ENCODE measurements around the gene CD52.
"Not testable (repeated sequence)": the region's sequence is repeated elsewhere in the genome, so short reads cannot be mapped to it uniquely, and the experiment has no call there.

CD52 gene

GRCh38 chr1:26322042-26322331 is 4.2 kb downstream of the CD52 start:
- no peak for DNase-seq
- H3K36me3 ChIP-seq (replicated peaks): no peaks in the 10 kb centered on the region
- H3K27ac ChIP-seq: no peak overlapping the region
- H3K27me3 ChIP-seq (replicated peaks): no peaks in the 10 kb centered on the region
- no peak for TF ChIP-seq CTCF (IDR thresholded peaks at IDR 0.05; ENCODE audit: low read depth, low read length, missing control alignments)
- H3K4me3 ChIP-seq (ENCODE audit: low read depth, low read length): no peak overlapping the region
- in situ Hi-C loops (cut with HindIII; ENCODE audit: low pct_ligation_motif_present, low sequenced_read_pairs): no loop called here

- H3K36me3 ChIP-seq (replicated peaks): no peaks in the 10 kb centered on the region
- in situ Hi-C loops (cut with HindIII; ENCODE audit: low pct_ligation_motif_present, low sequenced_read_pairs): no loop called here
- no peak overlapping the region for H3K27ac ChIP-seq
- no peak for DNase-seq
- H3K4me3 ChIP-seq (ENCODE audit: low read depth, low read length): no peak overlapping the region
- TF ChIP-seq CTCF (IDR thresholded peaks at IDR 0.05; ENCODE audit: low read depth, low read length, missing control alignments): no peak
- no peaks in the 10 kb centered on the region for H3K27me3 ChIP-seq (replicated peaks)
Measured at GRCh38 chr1:26323382-26323781, 5.6 kb downstream of the CD52 start.

- Histone ChIP-seq H3K4me3 (ENCODE audit: low read depth, low read length) (no peak overlapping the region), H3K36me3 (replicated peaks) (no peaks in the 10 kb centered on the region), H3K27ac (no peak overlapping the region), H3K27me3 (replicated peaks) (no peaks in the 10 kb centered on the region)
- TF ChIP-seq CTCF (IDR thresholded peaks at IDR 0.05; ENCODE audit: low read depth, low read length, missing control alignments): no peak
- in situ Hi-C loops (cut with HindIII; ENCODE audit: low pct_ligation_motif_present, low sequenced_read_pairs): no loop called here
- DNase-seq: no peak
Measured at GRCh38 chr1:26324550-26324949, 6.8 kb downstream of the CD52 start.

GRCh38 chr1:26327956-26328362 is 10.2 kb downstream of the CD52 start:
- no peak for TF ChIP-seq CTCF (IDR thresholded peaks at IDR 0.05; ENCODE audit: low read depth, low read length, missing control alignments)
- in situ Hi-C loops (cut with HindIII; ENCODE audit: low pct_ligation_motif_present, low sequenced_read_pairs): no loop called here
- H3K4me3 ChIP-seq (ENCODE audit: low read depth, low read length): no peak overlapping the region
- no peaks in the 10 kb centered on the region for H3K36me3 ChIP-seq (replicated peaks)
- DNase-seq: no peak
- no peaks in the 10 kb centered on the region for H3K27me3 ChIP-seq (replicated peaks)
- H3K27ac ChIP-seq: no peak overlapping the region

GRCh38 chr1:26328597-26328996 is 10.8 kb downstream of the CD52 start:
- no peak for TF ChIP-seq CTCF (IDR thresholded peaks at IDR 0.05; ENCODE audit: low read depth, low read length, missing control alignments)

GRCh38 chr1:26329380-26329779 is 11.6 kb downstream of the CD52 start:
- H3K36me3 ChIP-seq (replicated peaks); H3K27ac ChIP-seq; DNase-seq; H3K4me3 ChIP-seq (ENCODE audit: low read depth, low read length); in situ Hi-C loops (cut with HindIII; ENCODE audit: low pct_ligation_motif_present, low sequenced_read_pairs); H3K27me3 ChIP-seq (replicated peaks): not testable (repeated sequence)

More at GRCh38 chr1:26328597-26328996, 10.8 kb downstream of the CD52 start:
- Histone ChIP-seq H3K27me3 (replicated peaks) (no peaks in the 10 kb centered on the region), H3K36me3 (replicated peaks) (no peaks in the 10 kb centered on the region), H3K27ac (no peak overlapping the region), H3K4me3 (ENCODE audit: low read depth, low read length) (no peak overlapping the region)
- in situ Hi-C loops (cut with HindIII; ENCODE audit: low pct_ligation_motif_present, low sequenced_read_pairs): no loop called here
- DNase-seq: no peak

Data from brain microvascular endothelial cell (primary cell).